SK-N-SH treated with all-trans-retinoic acid at 6 μM for 48 hours (cell line): Measurements from ENCODE around the gene RABGGTA.

Experiments
- ATAC-seq: fragments of 200-7000 bp; cut with Tn5 transposase; 3 replicates; pipeline ENCODE4 v1.9.1; 2020; ENCODE audit warnings: mild to moderate bottlenecking, moderate library complexity
- ARNTL ChIP-seq: fragments of 450-650 bp; formaldehyde crosslinking; IDR thresholded peaks from 2 replicates; pipeline ENCODE4 v1.5.0; 2020; ENCODE audit warnings: low read depth, mild to moderate bottlenecking, moderate library complexity, borderline replicate concordance
- BACH2 ChIP-seq: fragments of 250-450 bp; sonication (Bioruptor Pico); IDR thresholded peaks from 2 replicates; pipeline ENCODE4 v1.9.0; 2021; ENCODE audit warnings: mild to moderate bottlenecking, borderline replicate concordance
- CSDC2 ChIP-seq: fragments of 250-450 bp; sonication (Bioruptor Pico); IDR thresholded peaks from 2 replicates; pipeline ENCODE4 v1.5.0; 2020; ENCODE audit warnings: mild to moderate bottlenecking, moderate library complexity
- CSRNP3 ChIP-seq: fragments of 250-450 bp; sonication (Bioruptor Pico); IDR thresholded peaks from 2 replicates; pipeline ENCODE4 v1.5.1; 2021; ENCODE audit warnings: mild to moderate bottlenecking, moderate library complexity
- ESRRG ChIP-seq: fragments of 250-450 bp; sonication (Bioruptor Pico); IDR thresholded peaks from 2 replicates; pipeline ENCODE4 v1.6.1; 2021; ENCODE audit warnings: mild to moderate bottlenecking
- ISL1 ChIP-seq: fragments of 250-450 bp; sonication (Bioruptor Pico); IDR thresholded peaks from 2 replicates; pipeline ENCODE4 v2.1.2; 2022; ENCODE audit warnings: mild to moderate bottlenecking, moderate library complexity
- OSR1 ChIP-seq: fragments of 250-450 bp; sonication (Bioruptor Pico); IDR thresholded peaks from 2 replicates; pipeline ENCODE4 v1.8.0; 2022; ENCODE audit warnings: moderate library complexity, mild to moderate bottlenecking, inconsistent platforms
- PATZ1 ChIP-seq: fragments of 250-450 bp; sonication (Bioruptor Pico); IDR thresholded peaks from 2 replicates; pipeline ENCODE4 v1.8.0; 2020; ENCODE audit warnings: mild to moderate bottlenecking, moderate library complexity, borderline replicate concordance
- POU6F1 ChIP-seq: fragments of 250-450 bp; sonication (Bioruptor Pico); IDR thresholded peaks from 2 replicates; pipeline ENCODE4 v1.8.0; 2021; ENCODE audit warnings: low read depth, mild to moderate bottlenecking, moderate library complexity, borderline replicate concordance
- SNAI2 ChIP-seq: fragments of 250-450 bp; sonication (Bioruptor Pico); IDR thresholded peaks from 2 replicates; pipeline ENCODE4 v1.5.0; 2020; ENCODE audit warnings: mild to moderate bottlenecking, moderate library complexity
- TCF4 ChIP-seq: fragments of 250-450 bp; sonication (Bioruptor Pico); IDR thresholded peaks from 2 replicates; pipeline ENCODE4 v1.8.0; 2021; ENCODE audit warnings: mild to moderate bottlenecking, moderate library complexity, borderline replicate concordance
- TOX ChIP-seq: fragments of 250-450 bp; sonication (Bioruptor Pico); IDR thresholded peaks from 2 replicates; pipeline ENCODE4 v1.8.0; 2021; ENCODE audit warnings: mild to moderate bottlenecking, moderate library complexity, borderline replicate concordance
- ZC3H10 ChIP-seq: fragments of 250-450 bp; sonication (Bioruptor Pico); IDR thresholded peaks from 2 replicates; pipeline ENCODE4 v1.5.1; 2021; ENCODE audit warnings: mild to moderate bottlenecking, moderate library complexity
- ZFP3 ChIP-seq: fragments of 250-450 bp; sonication (Bioruptor Pico); IDR thresholded peaks from 2 replicates; pipeline ENCODE4 v1.5.0; 2020; ENCODE audit warnings: mild to moderate bottlenecking, moderate library complexity
- ZFP30 ChIP-seq: fragments of 450-650 bp; formaldehyde crosslinking; IDR thresholded peaks from 2 replicates; pipeline ENCODE4 v1.5.0; 2022; ENCODE audit warnings: mild to moderate bottlenecking, moderate library complexity
- ZNF565 ChIP-seq: fragments of 450-650 bp; formaldehyde crosslinking; conservative IDR thresholded peaks from 2 replicates; pipeline ENCODE4 v1.5.0; 2020; ENCODE audit warnings: low read depth, mild to moderate bottlenecking, moderate library complexity
- ZNF70 ChIP-seq: fragments of 450-650 bp; formaldehyde crosslinking; IDR thresholded peaks from 2 replicates; pipeline ENCODE4 v1.5.0; 2020; ENCODE audit warnings: mild to moderate bottlenecking, moderate library complexity
- ZNF8 ChIP-seq: fragments of 450-650 bp; formaldehyde crosslinking; IDR thresholded peaks from 2 replicates; pipeline ENCODE4 v1.5.0; 2020; ENCODE audit warnings: mild to moderate bottlenecking, moderate library complexity

The RABGGTA gene

GRCh38 chr14:24236689-24237462 is 34.5 kb downstream of the RABGGTA start:
- ATAC-seq: no peak
- TF ChIP-seq ESRRG: no peak
- TF ChIP-seq ISL1 (CRISPR knock-in tag): no peak
- TF ChIP-seq POU6F1 (CRISPR knock-in tag): no peak
- no peak for TF ChIP-seq CSDC2 (CRISPR knock-in tag)
- TF ChIP-seq SNAI2: no peak
- TF ChIP-seq BACH2 (CRISPR knock-in tag): no peak
- no peak for TF ChIP-seq TCF4 (CRISPR knock-in tag)
- TF ChIP-seq ZNF70 (CRISPR knock-in tag): no peak
- no peak for TF ChIP-seq ZNF565 (CRISPR knock-in tag)

- no peak for ATAC-seq
These were observed 35.4 kb downstream of the RABGGTA start for GRCh38 chr14:24235804-24236688.

GRCh38 chr14:24234095-24235005 is 37.0 kb downstream of the RABGGTA start:
- TF ChIP-seq CSDC2 (CRISPR knock-in tag) (no peak), ZNF565 (CRISPR knock-in tag) (no peak), ZFP3 (CRISPR knock-in tag) (no peak), BACH2 (CRISPR knock-in tag) (no peak), ARNTL (CRISPR knock-in tag) (no peak), ZC3H10 (CRISPR knock-in tag) (no peak), ESRRG (no peak), TOX (CRISPR knock-in tag) (no peak), ZNF8 (no peak), PATZ1 (CRISPR knock-in tag) (no peak), CSRNP3 (CRISPR knock-in tag) (no peak), SNAI2 (no peak), ISL1 (CRISPR knock-in tag) (no peak), ZNF70 (CRISPR knock-in tag) (no peak)
- ATAC-seq: no peak

More at GRCh38 chr14:24235804-24236688, 35.4 kb downstream of the RABGGTA start:
- TF ChIP-seq OSR1 (CRISPR knock-in tag) (no peak), CSDC2 (CRISPR knock-in tag) (no peak), ZNF565 (CRISPR knock-in tag) (no peak), ARNTL (CRISPR knock-in tag) (no peak)

GRCh38 chr14:24233538-24233866 is 37.9 kb downstream of the RABGGTA start:
- peak; percentile 24 for ATAC-seq
- no peak for TF ChIP-seq ZFP30
- TF ChIP-seq ZFP3 (CRISPR knock-in tag): no peak
